ENCODE measurements around the gene ZNF8.

- no peak for TF ChIP-seq POLR2A (IDR thresholded peaks at IDR 0.05)
- no peak for TF ChIP-seq CTCF (IDR thresholded peaks at IDR 0.05)
These were observed 36.8 kb downstream of the ZNF8 start for GRCh38 chr19:58315580-58315979.

Measured in right lobe of liver (tissue), 4 donors.